Loucy (cell line): Measurements from ENCODE around the gene C2orf81.

ENCODE experiments used
- EZH2phosphoT487 ChIP-seq: fragments of 200-600 bp; IDR thresholded peaks from 2 replicates; pipeline ENCODE4 v1.6.1; 2018; ENCODE audit warnings: antibody characterized with exemption, mild to moderate bottlenecking, moderate library complexity, borderline replicate concordance
- TF ChIP-seq, protein P1 (sequence below): fragments of 200-600 bp; sonication (generic); conservative IDR thresholded peaks from 2 replicates; pipeline ENCODE4 v1.5.1; 2014; ENCODE audit warnings: mild to moderate bottlenecking, antibody characterized with exemption, low read length

GRCh38 chr2:74391209-74391579 is 30.2 kb downstream of the C2orf81 start:
- TF ChIP-seq, protein P1, sequence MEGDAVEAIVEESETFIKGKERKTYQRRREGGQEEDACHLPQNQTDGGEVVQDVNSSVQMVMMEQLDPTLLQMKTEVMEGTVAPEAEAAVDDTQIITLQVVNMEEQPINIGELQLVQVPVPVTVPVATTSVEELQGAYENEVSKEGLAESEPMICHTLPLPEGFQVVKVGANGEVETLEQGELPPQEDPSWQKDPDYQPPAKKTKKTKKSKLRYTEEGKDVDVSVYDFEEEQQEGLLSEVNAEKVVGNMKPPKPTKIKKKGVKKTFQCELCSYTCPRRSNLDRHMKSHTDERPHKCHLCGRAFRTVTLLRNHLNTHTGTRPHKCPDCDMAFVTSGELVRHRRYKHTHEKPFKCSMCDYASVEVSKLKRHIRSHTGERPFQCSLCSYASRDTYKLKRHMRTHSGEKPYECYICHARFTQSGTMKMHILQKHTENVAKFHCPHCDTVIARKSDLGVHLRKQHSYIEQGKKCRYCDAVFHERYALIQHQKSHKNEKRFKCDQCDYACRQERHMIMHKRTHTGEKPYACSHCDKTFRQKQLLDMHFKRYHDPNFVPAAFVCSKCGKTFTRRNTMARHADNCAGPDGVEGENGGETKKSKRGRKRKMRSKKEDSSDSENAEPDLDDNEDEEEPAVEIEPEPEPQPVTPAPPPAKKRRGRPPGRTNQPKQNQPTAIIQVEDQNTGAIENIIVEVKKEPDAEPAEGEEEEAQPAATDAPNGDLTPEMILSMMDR: no peak
- TF ChIP-seq EZH2phosphoT487: no peak
